ENCODE results near the gene ENOX1.

DNA sequence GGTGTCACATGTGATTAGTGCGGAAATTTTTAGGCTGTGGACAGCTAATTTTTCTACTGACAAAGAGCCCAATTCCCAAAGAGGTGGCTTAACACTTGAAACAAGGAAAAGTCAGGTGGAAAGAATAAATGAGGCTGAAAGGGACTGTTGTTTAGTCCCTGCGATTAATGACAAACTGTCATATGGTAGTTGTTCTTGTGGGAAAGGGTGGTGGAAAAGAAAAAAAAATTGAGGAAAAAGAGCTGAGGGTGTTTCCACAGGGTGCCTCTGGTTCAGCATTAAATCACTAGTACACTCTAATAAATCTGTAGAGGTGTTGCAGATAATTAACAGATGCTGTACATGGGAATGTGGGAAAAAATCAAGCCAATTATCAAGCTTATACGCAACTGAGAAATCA is 462.6 kb downstream of the ENOX1 start:
- TF ChIP-seq, protein P1, sequence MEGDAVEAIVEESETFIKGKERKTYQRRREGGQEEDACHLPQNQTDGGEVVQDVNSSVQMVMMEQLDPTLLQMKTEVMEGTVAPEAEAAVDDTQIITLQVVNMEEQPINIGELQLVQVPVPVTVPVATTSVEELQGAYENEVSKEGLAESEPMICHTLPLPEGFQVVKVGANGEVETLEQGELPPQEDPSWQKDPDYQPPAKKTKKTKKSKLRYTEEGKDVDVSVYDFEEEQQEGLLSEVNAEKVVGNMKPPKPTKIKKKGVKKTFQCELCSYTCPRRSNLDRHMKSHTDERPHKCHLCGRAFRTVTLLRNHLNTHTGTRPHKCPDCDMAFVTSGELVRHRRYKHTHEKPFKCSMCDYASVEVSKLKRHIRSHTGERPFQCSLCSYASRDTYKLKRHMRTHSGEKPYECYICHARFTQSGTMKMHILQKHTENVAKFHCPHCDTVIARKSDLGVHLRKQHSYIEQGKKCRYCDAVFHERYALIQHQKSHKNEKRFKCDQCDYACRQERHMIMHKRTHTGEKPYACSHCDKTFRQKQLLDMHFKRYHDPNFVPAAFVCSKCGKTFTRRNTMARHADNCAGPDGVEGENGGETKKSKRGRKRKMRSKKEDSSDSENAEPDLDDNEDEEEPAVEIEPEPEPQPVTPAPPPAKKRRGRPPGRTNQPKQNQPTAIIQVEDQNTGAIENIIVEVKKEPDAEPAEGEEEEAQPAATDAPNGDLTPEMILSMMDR (IDR thresholded peaks at IDR 0.05; ENCODE audit: low read depth, low read length): no peak
- TF ChIP-seq EZH2phosphoT487 (IDR thresholded peaks at IDR 0.05; ENCODE audit: low read depth): no peak
